ENCODE results near the gene DAB1. TPM values are rescaled to one million over a fixed set of nuclear protein-coding genes. Genes with fewer than 3 reads are reported as not detected.

The DAB1 gene
- total RNA-seq, 5 donors from 2014 or later (not counting 1 experiment from before 2014, with no cell fraction given) = 0.82 to 3.7 (median 1.5) TPM

DNA sequence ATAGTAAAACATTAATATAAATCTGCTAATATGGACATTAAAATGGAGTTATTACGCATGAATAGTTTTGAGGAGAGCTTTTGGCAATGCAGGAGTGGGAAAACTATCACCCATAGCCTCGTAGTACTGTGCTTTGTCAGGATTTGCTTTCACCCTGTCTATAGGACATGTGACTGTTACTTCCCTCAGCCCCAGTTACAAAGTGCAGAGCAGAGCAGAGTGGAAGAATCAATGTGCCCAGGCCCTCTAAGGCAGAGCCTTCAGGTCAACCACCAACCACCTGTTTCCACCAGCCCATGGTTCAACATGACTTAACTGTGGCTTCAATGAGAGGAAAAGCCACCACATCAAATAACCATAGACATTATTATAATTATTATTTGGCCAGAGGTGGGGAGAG, 389.1 kb downstream of the DAB1 start:
- H3K36me3 Mint-ChIP-seq = no peaks in the 10 kb centered on the region
- no peaks in the 10 kb centered on the region for H3K36me3 ChIP-seq (ENCODE audit: control insufficient read depth in 2 of 2, extremely low read depth in 1 of 2, insufficient read depth in 1 of 2, low read length in 1 of 2)
- ATAC-seq (replicated peaks in 1 of 4) (no peak), DNase-seq (no peak)
- no peak overlapping the region for H3K4me3 Mint-ChIP-seq
- no peaks in the 10 kb centered on the region for H3K4me1 Mint-ChIP-seq
- H3K27ac Mint-ChIP-seq = no peak overlapping the region
- H3K9me3 Mint-ChIP-seq = peaks cover 0 to 4% (median 0%) of the 10 kb centered on the region in 3 donors
- no peaks in the 10 kb centered on the region for H3K4me1 ChIP-seq (ENCODE audit: control insufficient read depth in 1 of 2, extremely low read depth in 1 of 2, insufficient read depth in 2 of 2, low read length in 2 of 2)
- H3K9me3 ChIP-seq = no peaks in the 10 kb centered on the region
- ChIA-PET CTCF (no interaction called here), POLR2A (no interaction called here)
- H3K4me3 ChIP-seq (ENCODE audit: control insufficient read depth in 1 of 2, extremely low read depth in 1 of 2, low read length in 1 of 2) = no peak overlapping the region
- no peak overlapping the region for H3K27ac ChIP-seq (ENCODE audit: low read length)
- H3K27me3 Mint-ChIP-seq = peaks cover 0 to 4% of the 10 kb centered on the region in 2 donors
- 100% methylated on average over 1 of the region's 2 CpGs for WGBS (ENCODE audit: insufficient coverage)
- H3K27me3 ChIP-seq (replicated peaks in 1 of 2; ENCODE audit: control insufficient read depth in 2 of 2, extremely low read depth in 1 of 2, insufficient read depth in 2 of 2, low read length in 1 of 2) = no peaks in the 10 kb centered on the region

DNA sequence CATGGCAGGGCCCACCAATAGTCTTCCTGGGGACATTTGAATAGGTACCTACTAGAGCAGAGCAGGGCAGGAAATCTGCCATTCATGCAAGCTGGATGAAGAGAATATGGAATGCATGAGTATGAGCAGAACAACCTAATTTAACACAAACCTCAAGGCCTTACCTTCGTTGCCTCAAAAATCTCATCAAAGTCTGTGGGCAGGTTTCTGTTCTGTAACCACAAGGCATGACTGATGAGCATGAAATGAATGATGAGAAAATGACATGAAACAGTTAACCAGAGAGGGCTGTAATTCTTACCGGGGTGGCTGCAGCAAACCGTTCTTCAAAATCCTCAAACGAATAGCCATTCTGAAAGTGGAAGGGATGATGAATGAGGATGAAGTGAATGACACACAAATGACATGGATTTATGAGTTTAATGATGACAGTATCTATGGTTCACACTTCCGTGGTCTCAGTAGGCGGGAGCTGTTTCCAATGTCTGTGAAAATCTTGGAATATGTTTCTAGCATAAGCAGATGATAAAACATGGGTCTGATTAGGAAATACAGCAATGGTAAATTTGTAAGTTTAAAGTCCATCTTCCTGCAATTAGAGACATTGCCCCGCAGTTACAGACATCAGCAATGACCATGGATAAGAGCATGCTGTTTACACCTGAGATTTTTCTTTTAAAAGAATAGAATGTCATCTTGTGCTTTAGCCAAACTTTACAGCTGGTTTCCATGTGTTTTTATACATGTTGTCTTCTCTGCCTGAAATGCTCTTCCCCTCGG, 390.4 kb downstream of the DAB1 start:
- Histone ChIP-seq H3K27me3 (replicated peaks in 1 of 2; ENCODE audit: control insufficient read depth in 2 of 2, extremely low read depth in 1 of 2, insufficient read depth in 2 of 2, low read length in 1 of 2) (no peaks in the 10 kb centered on the region), H3K9me3 (no peaks in the 10 kb centered on the region), H3K4me1 (ENCODE audit: control insufficient read depth in 1 of 2, extremely low read depth in 1 of 2, insufficient read depth in 2 of 2, low read length in 2 of 2) (no peaks in the 10 kb centered on the region), H3K4me3 (ENCODE audit: control insufficient read depth in 1 of 2, extremely low read depth in 1 of 2, low read length in 1 of 2) (no peak overlapping the region), H3K27ac (ENCODE audit: low read length) (no peak overlapping the region), H3K36me3 (ENCODE audit: control insufficient read depth in 2 of 2, extremely low read depth in 1 of 2, insufficient read depth in 1 of 2, low read length in 1 of 2) (no peaks in the 10 kb centered on the region)
- no peak for DNase-seq
- no peak for ATAC-seq (replicated peaks in 1 of 4)
- peaks cover 0 to 4% of the 10 kb centered on the region in 2 donors for H3K27me3 Mint-ChIP-seq
- H3K27ac Mint-ChIP-seq = no peak overlapping the region
- 96% methylated on average over 3 of the region's 8 CpGs for WGBS (ENCODE audit: insufficient coverage)
- H3K4me1 Mint-ChIP-seq = no peaks in the 10 kb centered on the region
- H3K9me3 Mint-ChIP-seq = peaks cover 0 to 10% (median 4%) of the 10 kb centered on the region in 3 donors
- no peaks in the 10 kb centered on the region for H3K36me3 Mint-ChIP-seq
- ChIA-PET POLR2A (no interaction called here), CTCF (no interaction called here)
- H3K4me3 Mint-ChIP-seq = no peak overlapping the region

- H3K36me3 ChIP-seq (ENCODE audit: control insufficient read depth in 2 of 2, extremely low read depth in 1 of 2, insufficient read depth in 1 of 2, low read length in 1 of 2) = no peaks in the 10 kb centered on the region
- CTCF ChIA-PET = no interaction called here
Observed at GRCh38 chr1:57026624-57027354, 397.1 kb downstream of the DAB1 start.

GRCh38 chr1:57024855-57025254, 399.0 kb downstream of the DAB1 start:
- Histone ChIP-seq H3K36me3 (ENCODE audit: control insufficient read depth in 2 of 2, extremely low read depth in 1 of 2, insufficient read depth in 1 of 2, low read length in 1 of 2) (no peaks in the 10 kb centered on the region), H3K9me3 (no peaks in the 10 kb centered on the region), H3K4me1 (ENCODE audit: control insufficient read depth in 1 of 2, extremely low read depth in 1 of 2, insufficient read depth in 2 of 2, low read length in 2 of 2) (no peaks in the 10 kb centered on the region), H3K27ac (ENCODE audit: low read length) (no peak overlapping the region), H3K27me3 (replicated peaks in 1 of 2; ENCODE audit: control insufficient read depth in 2 of 2, extremely low read depth in 1 of 2, insufficient read depth in 2 of 2, low read length in 1 of 2) (peaks cover 0 to 8% of the 10 kb centered on the region in 2 experiments), H3K4me3 (ENCODE audit: control insufficient read depth in 1 of 2, extremely low read depth in 1 of 2, low read length in 1 of 2) (no peak overlapping the region)
- Mint-ChIP-seq H3K9me3 (peaks cover 0 to 11% (median 9%) of the 10 kb centered on the region in 3 donors), H3K4me3 (no peak overlapping the region), H3K27me3 (peaks cover 2 to 3% of the 10 kb centered on the region in 2 donors), H3K36me3 (no peaks in the 10 kb centered on the region), H3K4me1 (no peaks in the 10 kb centered on the region), H3K27ac (no peak overlapping the region)
- DNase-seq (no peak), ATAC-seq (replicated peaks in 1 of 4) (no peak)
- ChIA-PET CTCF (no interaction called here), POLR2A (no interaction called here)
- 71% methylated on average over 8 of the region's 8 CpGs for WGBS (ENCODE audit: insufficient coverage)

More at GRCh38 chr1:57026624-57027354, 397.1 kb downstream of the DAB1 start:
- Mint-ChIP-seq H3K4me1 (no peaks in the 10 kb centered on the region), H3K9me3 (peaks cover 0 to 11% (median 7%) of the 10 kb centered on the region in 3 donors), H3K4me3 (no peak overlapping the region), H3K36me3 (no peaks in the 10 kb centered on the region), H3K27ac (no peak overlapping the region), H3K27me3 (peaks cover 0 to 2% of the 10 kb centered on the region in 2 donors)
- no peaks in the 10 kb centered on the region for H3K9me3 ChIP-seq
- no peaks in the 10 kb centered on the region for H3K4me1 ChIP-seq (ENCODE audit: control insufficient read depth in 1 of 2, extremely low read depth in 1 of 2, insufficient read depth in 2 of 2, low read length in 2 of 2)
- H3K27ac ChIP-seq (ENCODE audit: low read length) = no peak overlapping the region
- WGBS (ENCODE audit: insufficient coverage) = no CpG with 5 or more reads among the region's 4 CpGs
- peaks cover 0 to 8% of the 10 kb centered on the region in 2 experiments for H3K27me3 ChIP-seq (replicated peaks in 1 of 2; ENCODE audit: control insufficient read depth in 2 of 2, extremely low read depth in 1 of 2, insufficient read depth in 2 of 2, low read length in 1 of 2)
- ATAC-seq (replicated peaks in 1 of 4) (no peak), DNase-seq (no peak)
- no peak overlapping the region for H3K4me3 ChIP-seq (ENCODE audit: control insufficient read depth in 1 of 2, extremely low read depth in 1 of 2, low read length in 1 of 2)
- POLR2A ChIA-PET = no interaction called here

- WGBS (ENCODE audit: insufficient coverage) = 66% methylated on average over 4 of the region's 4 CpGs
- DNase-seq (no peak), ATAC-seq (replicated peaks in 1 of 4) (no peak)
- H3K27ac ChIP-seq (ENCODE audit: low read length) = no peak overlapping the region
- Mint-ChIP-seq H3K4me3 (no peak overlapping the region), H3K4me1 (no peaks in the 10 kb centered on the region), H3K36me3 (no peaks in the 10 kb centered on the region), H3K9me3 (peaks cover 0 to 9% (median 8%) of the 10 kb centered on the region in 3 donors), H3K27ac (no peak overlapping the region), H3K27me3 (peaks cover 2 to 3% of the 10 kb centered on the region in 2 donors)
- peaks cover 0 to 8% of the 10 kb centered on the region in 2 experiments for H3K27me3 ChIP-seq (replicated peaks in 1 of 2; ENCODE audit: control insufficient read depth in 2 of 2, extremely low read depth in 1 of 2, insufficient read depth in 2 of 2, low read length in 1 of 2)
- no peaks in the 10 kb centered on the region for H3K4me1 ChIP-seq (ENCODE audit: control insufficient read depth in 1 of 2, extremely low read depth in 1 of 2, insufficient read depth in 2 of 2, low read length in 2 of 2)
- no peak overlapping the region for H3K4me3 ChIP-seq (ENCODE audit: control insufficient read depth in 1 of 2, extremely low read depth in 1 of 2, low read length in 1 of 2)
- no peaks in the 10 kb centered on the region for H3K9me3 ChIP-seq
- ChIA-PET POLR2A (no interaction called here), CTCF (no interaction called here)
- no peaks in the 10 kb centered on the region for H3K36me3 ChIP-seq (ENCODE audit: control insufficient read depth in 2 of 2, extremely low read depth in 1 of 2, insufficient read depth in 1 of 2, low read length in 1 of 2)
Observed at GRCh38 chr1:57024428-57024827, 399.4 kb downstream of the DAB1 start.

GRCh38 chr1:57020216-57020615, 403.6 kb downstream of the DAB1 start:
- Mint-ChIP-seq H3K27ac (no peak overlapping the region), H3K4me1 (no peaks in the 10 kb centered on the region), H3K36me3 (no peaks in the 10 kb centered on the region), H3K9me3 (peaks cover 0 to 6% (median 0%) of the 10 kb centered on the region in 3 donors), H3K27me3 (peaks cover 2 to 3% of the 10 kb centered on the region in 2 donors), H3K4me3 (no peak overlapping the region)
- ChIA-PET CTCF (no interaction called here), POLR2A (no interaction called here)
- no peak overlapping the region for H3K4me3 ChIP-seq (ENCODE audit: control insufficient read depth in 1 of 2, extremely low read depth in 1 of 2, low read length in 1 of 2)
- no peaks in the 10 kb centered on the region for H3K9me3 ChIP-seq
- H3K36me3 ChIP-seq (ENCODE audit: control insufficient read depth in 2 of 2, extremely low read depth in 1 of 2, insufficient read depth in 1 of 2, low read length in 1 of 2) = no peaks in the 10 kb centered on the region
- H3K27ac ChIP-seq (ENCODE audit: low read length) = no peak overlapping the region
- H3K27me3 ChIP-seq (replicated peaks in 1 of 2; ENCODE audit: control insufficient read depth in 2 of 2, extremely low read depth in 1 of 2, insufficient read depth in 2 of 2, low read length in 1 of 2) = peaks cover 0 to 7% of the 10 kb centered on the region in 2 experiments
- ATAC-seq (replicated peaks in 1 of 4) (no peak), DNase-seq (no peak)
- no peaks in the 10 kb centered on the region for H3K4me1 ChIP-seq (ENCODE audit: control insufficient read depth in 1 of 2, extremely low read depth in 1 of 2, insufficient read depth in 2 of 2, low read length in 2 of 2)
- WGBS (ENCODE audit: insufficient coverage) = no CpG with 5 or more reads among the region's 1 CpG

All from T-cell (primary cell).